GM23338 (cell line): ENCODE measurements around the gene ELMOD3. TPM values are rescaled to one million over a fixed set of nuclear protein-coding genes. Genes with fewer than 3 reads are reported as not detected.

Source experiments
- ATAC-seq: fragments of 200-7000 bp; cut with Tn5 transposase; 3 replicates; pipeline ENCODE4 v1.9.1; 2020
- DNase-seq: peaks from one replicate; pipeline ENCODE4 v3.0.0-alpha.2; 2015; ENCODE audit warnings: low spot score
- H2AFZ ChIP-seq: fragments of 200-600 bp; sonication (generic); 2 replicates; pipeline ENCODE4 v1.8.0; 2016; ENCODE audit warnings: antibody characterized with exemption, mild to moderate bottlenecking, moderate library complexity
- H3F3A ChIP-seq: fragments of 200-600 bp; sonication (generic); replicated peaks from 2 replicates; pipeline ENCODE4 v1.8.0; 2017; ENCODE audit warnings: antibody characterized with exemption, mixed run types, low read depth
- H3K27ac ChIP-seq: fragments of 200-600 bp; sonication (generic); 2 replicates; pipeline ENCODE4 v1.6.1; 2016; ENCODE audit warnings: low read depth
- H3K27me3 ChIP-seq: fragments of 200-600 bp; sonication (generic); 2 replicates; pipeline ENCODE4 v1.8.0; 2016; ENCODE audit warnings: mild to moderate bottlenecking, mixed run types, moderate library complexity; ENCODE audit not compliant: insufficient read depth
- H3K36me3 ChIP-seq: fragments of 200-600 bp; sonication (generic); 2 replicates; pipeline ENCODE4 v1.8.0; 2016; ENCODE audit warnings: mild to moderate bottlenecking; ENCODE audit not compliant: insufficient read depth
- H3K4me1 ChIP-seq: fragments of 200-600 bp; sonication (generic); 2 replicates; pipeline ENCODE4 v1.8.0; 2016; ENCODE audit warnings: mild to moderate bottlenecking, moderate library complexity; ENCODE audit not compliant: insufficient read depth
- H3K4me2 ChIP-seq: fragments of 200-600 bp; sonication (generic); 2 replicates; pipeline ENCODE4 v1.7.1; 2017; ENCODE audit warnings: mixed run types
- H3K4me3 ChIP-seq: fragments of 200-600 bp; sonication (generic); 2 replicates; pipeline ENCODE4 v1.6.1; 2016; ENCODE audit warnings: mixed run types
- H3K79me2 ChIP-seq: fragments of 200-600 bp; sonication (generic); replicated peaks from 2 replicates; pipeline ENCODE4 v1.8.0; 2017; ENCODE audit warnings: mild to moderate bottlenecking; ENCODE audit not compliant: insufficient read depth
- H3K9me2 ChIP-seq: fragments of 200-600 bp; sonication (generic); 2 replicates; pipeline ENCODE4 v1.8.0; 2017; ENCODE audit not compliant: insufficient read depth
- H4K20me1 ChIP-seq: fragments of 200-600 bp; sonication (generic); replicated peaks from 2 replicates; pipeline ENCODE4 v1.8.0; 2017; ENCODE audit warnings: mild to moderate bottlenecking; ENCODE audit not compliant: insufficient read depth
- H3K27ac Mint-ChIP-seq: 2 replicates; pipeline ENCODE4 v1.8.0; 2020; ENCODE audit warnings: inconsistent platforms, mild to moderate bottlenecking, moderate library complexity, mixed read lengths
- H3K27me3 Mint-ChIP-seq: 3 replicates; pipeline ENCODE4 v1.8.0; 2022; ENCODE audit warnings: low read depth, mild to moderate bottlenecking, moderate library complexity, mixed read lengths, inconsistent platforms; ENCODE audit not compliant: insufficient read depth, poor library complexity
- H3K36me3 Mint-ChIP-seq: 3 replicates; pipeline ENCODE4 v1.8.0; 2021; ENCODE audit warnings: low read depth, mild to moderate bottlenecking, inconsistent platforms, moderate library complexity, mixed read lengths
- H3K4me1 Mint-ChIP-seq: 3 replicates; pipeline ENCODE4 v1.8.0; 2020; ENCODE audit warnings: mild to moderate bottlenecking, inconsistent platforms, mixed read lengths
- H3K4me3 Mint-ChIP-seq: 3 replicates; pipeline ENCODE4 v1.8.0; 2021; ENCODE audit warnings: moderate library complexity, mild to moderate bottlenecking, inconsistent platforms, mixed read lengths
- H3K9me3 Mint-ChIP-seq: 3 replicates; pipeline ENCODE4 v1.8.0; 2020; ENCODE audit warnings: moderate library complexity, mild to moderate bottlenecking, inconsistent platforms, mixed read lengths
- CREB1 ChIP-seq: fragments of 250-450 bp; sonication (Bioruptor Pico); IDR thresholded peaks from 2 replicates; pipeline ENCODE4 v1.5.0; 2020; ENCODE audit warnings: low read depth, mild to moderate bottlenecking, moderate library complexity
- EZH2 ChIP-seq: fragments of 200-600 bp; sonication (generic); IDR thresholded peaks from one replicate; pipeline ENCODE4 v1.8.0; 2017; ENCODE audit warnings: antibody characterized with exemption, mild to moderate bottlenecking, low read depth; ENCODE audit not compliant: unreplicated experiment
- EZH2phosphoT487 ChIP-seq: fragments of 200-600 bp; sonication (generic); IDR thresholded peaks from one replicate; pipeline ENCODE4 v1.8.1; 2018; ENCODE audit warnings: antibody characterized with exemption; ENCODE audit not compliant: unreplicated experiment
- NANOG ChIP-seq: IDR thresholded peaks from 2 replicates; pipeline ENCODE4 v1.6.1; 2016; ENCODE audit warnings: antibody characterized with exemption, borderline replicate concordance
- POLR2AphosphoS5 ChIP-seq: IDR thresholded peaks from 2 replicates; pipeline ENCODE4 v1.6.1; 2016; ENCODE audit warnings: antibody characterized with exemption, low read depth
- STAT1 ChIP-seq: IDR thresholded peaks from one replicate; pipeline ENCODE4 v1.6.1; 2016; ENCODE audit warnings: antibody characterized with exemption; ENCODE audit not compliant: unreplicated experiment
- ZNF331 ChIP-seq: fragments of 250-450 bp; sonication (Bioruptor Pico); IDR thresholded peaks from 2 replicates; pipeline ENCODE4 v1.5.0; 2020; ENCODE audit warnings: low read depth, mild to moderate bottlenecking, moderate library complexity
- ZNF462 ChIP-seq: fragments of 250-450 bp; sonication (Bioruptor Pico); IDR thresholded peaks from 2 replicates; pipeline ENCODE4 v1.5.0; 2020; ENCODE audit warnings: mild to moderate bottlenecking, moderate library complexity
- polyA plus RNA-seq: library from polyadenylated mRNA; unstranded; fragments of >200 nt; fragmentation: Nextera tagmentation; extraction: Ambion mirVana; gene quantifications from 2 replicates; pipeline ENCODE4 v1.2.1, GENCODE V29; 2016
- total RNA-seq: library from RNA; depleted of rRNA; stranded (reverse); fragments of >200 nt; shearing (Covaris generic); gene quantifications from 2 replicates; pipeline ENCODE4 v1.2.3, GENCODE V29; 2014

ELMOD3 gene
- total and polyA plus RNA-seq, 2 experiments from 2014 or later, result 8.6 to 8.9 TPM

DNA sequence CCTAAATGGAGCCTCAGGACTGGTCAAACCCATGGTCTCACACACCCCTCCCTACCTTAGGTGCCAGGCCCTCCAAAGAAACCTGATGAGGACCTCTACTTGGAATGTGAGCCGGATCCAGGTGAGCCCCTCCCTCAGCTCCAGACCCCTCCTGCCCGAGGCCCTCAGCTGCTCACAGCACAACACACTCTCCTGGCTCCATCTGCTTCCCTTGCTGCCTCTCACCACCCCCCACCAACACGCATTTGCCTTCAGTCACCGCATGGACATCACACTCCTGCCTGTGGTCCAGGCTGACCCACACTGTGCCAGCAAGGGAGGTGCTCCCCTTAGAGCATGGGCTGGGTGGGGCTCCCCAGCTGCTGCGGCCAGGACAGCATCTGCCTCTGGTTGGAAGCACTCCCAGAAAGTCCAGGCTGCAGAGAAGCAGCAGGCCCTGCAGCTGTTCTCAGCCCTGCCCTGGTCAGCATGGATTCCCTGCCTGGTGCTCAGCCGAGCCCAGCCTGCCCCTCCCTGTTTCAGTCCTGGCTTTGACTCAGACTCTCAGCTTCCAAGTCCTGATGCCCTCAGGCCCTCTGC lies 79.0 kb downstream of the ELMOD3 start (continued):
- no peak for TF ChIP-seq ZNF462
- no peak for TF ChIP-seq STAT1
- TF ChIP-seq EZH2, result no peak
- no peak for TF ChIP-seq NANOG

DNA sequence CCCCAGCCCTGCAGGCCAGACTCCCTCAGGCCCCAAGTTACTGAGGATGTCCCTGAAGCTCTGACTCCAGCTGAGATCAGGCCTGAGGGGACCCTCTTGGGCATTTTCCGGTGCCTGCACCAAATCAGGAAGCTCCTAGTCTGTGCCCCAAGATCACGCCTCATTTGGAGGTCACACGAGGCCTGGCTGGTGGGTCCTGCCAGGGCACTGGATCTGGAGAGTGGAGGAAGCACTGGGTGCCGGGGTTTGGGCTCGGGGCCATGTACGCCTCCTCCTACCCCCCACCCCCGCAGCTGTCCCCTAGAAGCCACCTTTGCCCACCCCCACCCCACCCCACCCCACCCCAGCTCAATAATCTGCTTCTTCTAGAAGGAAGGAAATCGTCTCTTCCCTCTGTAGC lies 80.1 kb downstream of the ELMOD3 start:
- no peak for ATAC-seq
- Histone ChIP-seq H3K36me3 (no peaks in the 10 kb centered on the region), H3K4me3 (no peak overlapping the region), H3K4me2 (no peak overlapping the region), H2AFZ (no peak overlapping the region), H3K27me3 (no peaks in the 10 kb centered on the region), H3K4me1 (peaks cover 58% of the 10 kb centered on the region), H3K79me2 (no peaks in the 10 kb centered on the region), H3K27ac (no peak overlapping the region), H3F3A (peaks cover 21% of the 10 kb centered on the region), H4K20me1 (no peaks in the 10 kb centered on the region), H3K9me2 (no peaks in the 10 kb centered on the region)
- no peak overlapping the region for H3K4me3 Mint-ChIP-seq
- H3K4me1 Mint-ChIP-seq, result peaks cover 52% of the 10 kb centered on the region
- no peak for DNase-seq
- no peaks in the 10 kb centered on the region for H3K36me3 Mint-ChIP-seq
- H3K9me3 Mint-ChIP-seq, result no peaks in the 10 kb centered on the region; the same call in 2 of the 3 replicates
- peaks cover 28% of the 10 kb centered on the region for H3K27me3 Mint-ChIP-seq
- H3K27ac Mint-ChIP-seq, result no peak overlapping the region
- no peak for TF ChIP-seq ZNF462
- TF ChIP-seq POLR2AphosphoS5, result no peak
- TF ChIP-seq NANOG, result no peak
- no peak for TF ChIP-seq EZH2phosphoT487
- no peak for TF ChIP-seq CREB1 (CRISPR knock-in tag)
- TF ChIP-seq STAT1, result no peak
- no peak for TF ChIP-seq ZNF331 (CRISPR knock-in tag)
